Natural killer cell (primary cell): ENCODE data around the gene ALKAL2. TPM values are rescaled to one million over a fixed set of nuclear protein-coding genes. Genes with fewer than 3 reads are reported as not detected.

Source experiments
- ATAC-seq, 3 donors: fragments of 150-1000 bp in 2 of 3; fragments of 200-7000 bp in 1 of 3; cut with Tn5 transposase; 1 replicate in 1 of 3; 2 replicates in 2 of 3; pipeline ENCODE4 v1.10.0; 2021; ENCODE audit warnings: mild to moderate bottlenecking in 2 of 3, moderate library complexity in 2 of 3
- DNase-seq, 2 donors: peaks; one replicate each; pipeline versions ENCODE4 v3.0.0 to v3.0.0-alpha.2; 2013 to 2021; ENCODE audit warnings: mixed read lengths in 1 of 2
- H3K27ac ChIP-seq: one replicate; pipeline ENCODE4 v1.5.1; 2013; ENCODE audit warnings: mild to moderate bottlenecking, low read length
- H3K27me3 ChIP-seq: one replicate; pipeline ENCODE4 v1.6.1; 2013; ENCODE audit warnings: low read length; ENCODE audit not compliant: control insufficient read depth, insufficient read depth
- H3K36me3 ChIP-seq: one replicate; pipeline ENCODE4 v1.6.1; 2013; ENCODE audit warnings: low read length; ENCODE audit not compliant: control insufficient read depth, insufficient read depth
- H3K4me1 ChIP-seq: one replicate; pipeline ENCODE4 v1.6.1; 2013; ENCODE audit warnings: low read length; ENCODE audit not compliant: control insufficient read depth, insufficient read depth
- H3K4me3 ChIP-seq: one replicate; pipeline ENCODE4 v1.5.1; 2013; ENCODE audit warnings: low read length
- H3K9me3 ChIP-seq: one replicate; pipeline ENCODE4 v1.6.1; 2013; ENCODE audit warnings: low read length; ENCODE audit not compliant: control insufficient read depth, insufficient read depth
- H3K27ac Mint-ChIP-seq, 2 donors: one replicate each; pipeline ENCODE4 v1.8.0; 2022; ENCODE audit warnings: mild to moderate bottlenecking in 2 of 2, mixed read lengths in 2 of 2, moderate library complexity in 1 of 2
- H3K27me3 Mint-ChIP-seq, 2 donors: one replicate each; pipeline ENCODE4 v1.8.0; 2022; ENCODE audit warnings: low read depth in 2 of 2, mixed read lengths in 2 of 2
- H3K36me3 Mint-ChIP-seq: one replicate; pipeline ENCODE4 v1.8.0; 2022; ENCODE audit warnings: mixed read lengths
- H3K4me1 Mint-ChIP-seq, 2 donors: one replicate each; pipeline ENCODE4 v1.8.0; 2022; ENCODE audit warnings: mixed read lengths in 2 of 2
- H3K4me3 Mint-ChIP-seq: one replicate; pipeline ENCODE4 v1.8.0; 2022; ENCODE audit warnings: mild to moderate bottlenecking, moderate library complexity, mixed read lengths
- H3K9me3 Mint-ChIP-seq, 2 donors: one replicate each; pipeline ENCODE4 v1.8.0; 2022; ENCODE audit warnings: mixed read lengths in 2 of 2
- WGBS: methylation state at CpG from one replicate; pipeline ENCODE4 v1.1.7; 2013; ENCODE audit warnings: missing lambda C conversion rate; ENCODE audit not compliant: insufficient coverage; 5-methylcytosine and 5-hydroxymethylcytosine counted together
- intact Hi-C: fragments of 100-400 bp; cut with micrococcal nuclease; formaldehyde crosslinking; loops from one replicate; pipeline ENCODE4 v1.14.2; 2022
- total RNA-seq, 4 donors: library from RNA; stranded (reverse); fragments of 120-200 nt in 1 of 4; gene quantifications; one replicate each; pipeline versions ENCODE4 v1.2.3 to v1.2.4, GENCODE V29; 2013 to 2022
- TF ChIP-seq, protein P1 (sequence below): fragments of 200-600 bp; IDR thresholded peaks from one replicate; pipeline ENCODE4 v1.8.0; 2022; ENCODE audit warnings: antibody characterized with exemption

The ALKAL2 gene
- total RNA-seq, 3 donors from 2014 or later (not counting 1 experiment from before 2014, with no cell fraction given): 1.1 to 2.0 (median 1.7) TPM

DNA sequence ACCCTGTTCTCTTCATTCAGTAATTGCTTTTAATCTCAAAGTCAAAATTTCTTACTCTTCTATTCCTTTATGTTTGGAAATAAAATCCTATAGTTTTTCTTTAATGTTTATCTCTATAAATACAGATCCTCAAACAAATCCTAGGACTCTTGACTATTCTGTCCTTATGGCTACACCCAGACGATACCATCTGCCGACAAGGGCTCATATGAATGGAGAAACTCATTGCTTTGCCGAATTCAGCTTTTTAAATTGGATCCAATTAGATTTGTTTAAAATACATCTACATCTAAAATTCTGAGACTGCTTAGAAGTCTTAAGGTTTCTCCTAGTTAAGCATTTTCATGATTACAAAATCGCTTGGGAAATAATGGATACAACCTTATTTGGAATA is 9.0 kb downstream of the ALKAL2 start:
- Histone ChIP-seq H3K9me3 (no peaks in the 10 kb centered on the region), H3K27ac (no peak overlapping the region), H3K36me3 (peaks cover 73% of the 10 kb centered on the region), H3K4me3 (no peak overlapping the region), H3K4me1 (peaks cover 2% of the 10 kb centered on the region), H3K27me3 (no peaks in the 10 kb centered on the region)
- intact Hi-C loops: no loop called here
- Mint-ChIP-seq H3K36me3 (peaks cover 7% of the 10 kb centered on the region), H3K9me3 (no peaks in the 10 kb centered on the region), H3K4me1 (peaks cover 4 to 6% of the 10 kb centered on the region in 2 donors), H3K27ac (no peak overlapping the region), H3K27me3 (no peaks in the 10 kb centered on the region), H3K4me3 (no peak overlapping the region)
- TF ChIP-seq, protein P1, sequence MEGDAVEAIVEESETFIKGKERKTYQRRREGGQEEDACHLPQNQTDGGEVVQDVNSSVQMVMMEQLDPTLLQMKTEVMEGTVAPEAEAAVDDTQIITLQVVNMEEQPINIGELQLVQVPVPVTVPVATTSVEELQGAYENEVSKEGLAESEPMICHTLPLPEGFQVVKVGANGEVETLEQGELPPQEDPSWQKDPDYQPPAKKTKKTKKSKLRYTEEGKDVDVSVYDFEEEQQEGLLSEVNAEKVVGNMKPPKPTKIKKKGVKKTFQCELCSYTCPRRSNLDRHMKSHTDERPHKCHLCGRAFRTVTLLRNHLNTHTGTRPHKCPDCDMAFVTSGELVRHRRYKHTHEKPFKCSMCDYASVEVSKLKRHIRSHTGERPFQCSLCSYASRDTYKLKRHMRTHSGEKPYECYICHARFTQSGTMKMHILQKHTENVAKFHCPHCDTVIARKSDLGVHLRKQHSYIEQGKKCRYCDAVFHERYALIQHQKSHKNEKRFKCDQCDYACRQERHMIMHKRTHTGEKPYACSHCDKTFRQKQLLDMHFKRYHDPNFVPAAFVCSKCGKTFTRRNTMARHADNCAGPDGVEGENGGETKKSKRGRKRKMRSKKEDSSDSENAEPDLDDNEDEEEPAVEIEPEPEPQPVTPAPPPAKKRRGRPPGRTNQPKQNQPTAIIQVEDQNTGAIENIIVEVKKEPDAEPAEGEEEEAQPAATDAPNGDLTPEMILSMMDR: no peak
- ATAC-seq: no peak
- WGBS: 100% methylated on average over 3 of the region's 4 CpGs
- no peak for DNase-seq

GRCh38 chr2:278312-278926 is 9.5 kb downstream of the ALKAL2 start:
- Histone ChIP-seq H3K36me3 (peaks cover 77% of the 10 kb centered on the region), H3K9me3 (no peaks in the 10 kb centered on the region), H3K4me3 (no peak overlapping the region), H3K27me3 (no peaks in the 10 kb centered on the region), H3K27ac (no peak overlapping the region), H3K4me1 (peaks cover 2% of the 10 kb centered on the region)
- Mint-ChIP-seq H3K27ac (no peak overlapping the region), H3K9me3 (no peaks in the 10 kb centered on the region), H3K27me3 (no peaks in the 10 kb centered on the region), H3K4me3 (no peak overlapping the region), H3K4me1 (peaks cover 5 to 6% of the 10 kb centered on the region in 2 donors), H3K36me3 (peaks cover 7% of the 10 kb centered on the region)
- 95% methylated on average over 2 of the region's 2 CpGs for WGBS
- intact Hi-C loops: no loop called here
- TF ChIP-seq, protein P1: no peak
- ATAC-seq: no peak
- DNase-seq: no peak

DNA sequence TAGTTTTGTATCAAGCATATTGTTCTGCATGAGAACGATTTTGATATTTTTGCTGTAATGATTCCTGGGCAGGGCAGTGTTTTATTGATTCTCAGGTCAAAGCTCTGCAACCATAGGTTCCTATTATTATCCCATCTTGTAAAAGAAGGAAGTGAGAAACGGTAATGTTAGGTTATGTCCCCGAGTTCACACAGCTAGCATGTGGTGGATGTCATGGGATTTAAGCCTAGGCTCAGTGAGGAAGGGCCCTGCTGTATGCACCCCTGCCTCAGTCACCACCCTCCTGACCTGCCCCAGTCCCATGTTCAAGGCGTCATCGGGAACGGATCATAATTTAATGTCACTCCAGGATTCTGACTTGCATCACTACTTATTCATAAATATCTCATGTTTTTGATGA is 12.4 kb downstream of the ALKAL2 start:
- ATAC-seq (no peak), DNase-seq (no peak)
- no peaks in the 10 kb centered on the region for H3K27me3 Mint-ChIP-seq
- peaks cover 19 to 23% of the 10 kb centered on the region in 2 donors for H3K4me1 Mint-ChIP-seq
- Histone ChIP-seq H3K36me3 (peaks cover 80% of the 10 kb centered on the region), H3K4me1 (peaks cover 2% of the 10 kb centered on the region), H3K27me3 (no peaks in the 10 kb centered on the region), H3K27ac (no peak overlapping the region), H3K9me3 (no peaks in the 10 kb centered on the region), H3K4me3 (no peak overlapping the region)
- H3K36me3 Mint-ChIP-seq: peaks cover 14% of the 10 kb centered on the region
- H3K27ac Mint-ChIP-seq: no peak overlapping the region
- TF ChIP-seq, protein P1: no peak
- H3K9me3 Mint-ChIP-seq: no peaks in the 10 kb centered on the region
- intact Hi-C loops: no loop called here
- 74% methylated on average over 5 of the region's 6 CpGs for WGBS
- H3K4me3 Mint-ChIP-seq: no peak overlapping the region

DNA sequence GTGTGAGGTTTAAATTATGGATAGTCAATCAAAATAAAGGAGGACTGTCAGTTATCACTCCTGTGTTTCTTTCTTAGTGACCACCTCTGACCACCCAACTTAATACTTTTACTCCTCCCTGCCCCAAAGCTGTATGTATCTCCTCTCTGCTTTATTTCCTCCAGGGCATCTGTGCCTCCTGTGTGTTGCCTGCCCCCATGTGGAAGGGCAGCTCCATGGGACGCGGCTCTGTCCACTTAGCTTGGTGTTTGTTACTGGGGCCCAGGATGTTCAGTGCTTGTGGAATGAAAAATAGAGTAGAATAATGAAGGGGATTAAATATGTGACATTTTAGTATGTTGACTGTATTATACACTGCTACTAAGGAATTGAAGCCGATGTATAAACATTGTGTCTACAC is 13.4 kb downstream of the ALKAL2 start:
- H3K36me3 ChIP-seq: peaks cover 70% of the 10 kb centered on the region
- no peaks in the 10 kb centered on the region for H3K27me3 Mint-ChIP-seq
- no peak for ATAC-seq
- H3K4me3 Mint-ChIP-seq: no peak overlapping the region
- intact Hi-C loops: no loop called here
- no peaks in the 10 kb centered on the region for H3K9me3 Mint-ChIP-seq
- no peaks in the 10 kb centered on the region for H3K9me3 ChIP-seq
- H3K27ac Mint-ChIP-seq: no peak overlapping the region
- no peak for DNase-seq
- TF ChIP-seq, protein P1: no peak
- no peak overlapping the region for H3K4me3 ChIP-seq
- H3K36me3 Mint-ChIP-seq: peaks cover 7% of the 10 kb centered on the region
- 100% methylated on average over 2 of the region's 3 CpGs for WGBS
- H3K27me3 ChIP-seq: no peaks in the 10 kb centered on the region
- H3K27ac ChIP-seq: no peak overlapping the region
- H3K4me1 ChIP-seq: peaks cover 2% of the 10 kb centered on the region
- peaks cover 29 to 32% of the 10 kb centered on the region in 2 donors for H3K4me1 Mint-ChIP-seq
